Bronchial epithelial cell (primary cell): ENCODE measurements around the gene SYNE1. TPM values are rescaled to one million over a fixed set of nuclear protein-coding genes. Genes with fewer than 3 reads are reported as not detected.

Experiments
- DNase-seq: peaks from one replicate; pipeline ENCODE4 v3.0.0-alpha.2; 2010; ENCODE audit warnings: low read depth
- FAIRE-seq: peaks from 2 replicates; lab custom pipeline; 2011; peaks lifted over from hg19 to GRCh38; lab: Jason Lieb, UNC
- H3K27me3 ChIP-seq: 2 replicates; pipeline ENCODE4 v1.5.1; 2011; ENCODE audit warnings: low read length; ENCODE audit not compliant: control insufficient read depth, insufficient read depth
- H3K36me3 ChIP-seq: 2 replicates; pipeline ENCODE4 v1.5.1; 2011; ENCODE audit warnings: low read length; ENCODE audit not compliant: control insufficient read depth, insufficient read depth
- H3K4me3 ChIP-seq: 2 replicates; pipeline ENCODE4 v1.5.1; 2011; ENCODE audit warnings: mild to moderate bottlenecking, low read depth, low read length, control low read depth
- total RNA-seq: library from RNA; depleted of rRNA; stranded (reverse); fragments of >200 nt; gene quantifications from 2 replicates; pipeline ENCODE4 v1.2.1, GENCODE V29; 2014
- TF ChIP-seq, protein P1 (sequence below): IDR thresholded peaks from 2 replicates; pipeline ENCODE4 v1.5.1; 2011; ENCODE audit warnings: mild to moderate bottlenecking, moderate library complexity, low read length, control low read depth, inconsistent platforms; ENCODE audit not compliant: insufficient read depth, severe bottlenecking

Gene SYNE1
- total RNA-seq, 1 donor from 2014 or later = 15.8 TPM

DNA sequence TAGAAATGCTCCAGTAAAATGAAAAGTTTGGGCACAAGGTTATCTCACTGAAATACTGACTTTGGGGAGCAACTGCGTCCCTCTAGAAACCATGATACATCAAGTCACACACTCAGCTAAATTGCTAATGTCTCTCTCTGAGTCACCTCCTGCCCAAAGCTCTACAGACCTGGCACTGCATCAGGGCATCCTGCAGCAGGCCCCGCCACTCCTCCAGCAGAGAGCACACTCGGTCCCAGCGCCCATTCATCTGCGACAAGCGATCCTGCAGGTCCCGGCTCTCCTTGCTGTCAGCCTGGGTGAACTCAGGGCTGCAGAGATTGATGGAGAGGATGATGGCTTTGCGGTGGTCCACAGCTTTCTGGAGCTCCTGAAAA is 500.7 kb downstream of the SYNE1 start:
- H3K36me3 ChIP-seq = no peaks in the 10 kb centered on the region
- DNase-seq (peak; percentile 73), FAIRE-seq (no peak)
- TF ChIP-seq, protein P1, sequence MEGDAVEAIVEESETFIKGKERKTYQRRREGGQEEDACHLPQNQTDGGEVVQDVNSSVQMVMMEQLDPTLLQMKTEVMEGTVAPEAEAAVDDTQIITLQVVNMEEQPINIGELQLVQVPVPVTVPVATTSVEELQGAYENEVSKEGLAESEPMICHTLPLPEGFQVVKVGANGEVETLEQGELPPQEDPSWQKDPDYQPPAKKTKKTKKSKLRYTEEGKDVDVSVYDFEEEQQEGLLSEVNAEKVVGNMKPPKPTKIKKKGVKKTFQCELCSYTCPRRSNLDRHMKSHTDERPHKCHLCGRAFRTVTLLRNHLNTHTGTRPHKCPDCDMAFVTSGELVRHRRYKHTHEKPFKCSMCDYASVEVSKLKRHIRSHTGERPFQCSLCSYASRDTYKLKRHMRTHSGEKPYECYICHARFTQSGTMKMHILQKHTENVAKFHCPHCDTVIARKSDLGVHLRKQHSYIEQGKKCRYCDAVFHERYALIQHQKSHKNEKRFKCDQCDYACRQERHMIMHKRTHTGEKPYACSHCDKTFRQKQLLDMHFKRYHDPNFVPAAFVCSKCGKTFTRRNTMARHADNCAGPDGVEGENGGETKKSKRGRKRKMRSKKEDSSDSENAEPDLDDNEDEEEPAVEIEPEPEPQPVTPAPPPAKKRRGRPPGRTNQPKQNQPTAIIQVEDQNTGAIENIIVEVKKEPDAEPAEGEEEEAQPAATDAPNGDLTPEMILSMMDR = no peak
- no peaks in the 10 kb centered on the region for H3K27me3 ChIP-seq
- no peak overlapping the region for H3K4me3 ChIP-seq

DNA sequence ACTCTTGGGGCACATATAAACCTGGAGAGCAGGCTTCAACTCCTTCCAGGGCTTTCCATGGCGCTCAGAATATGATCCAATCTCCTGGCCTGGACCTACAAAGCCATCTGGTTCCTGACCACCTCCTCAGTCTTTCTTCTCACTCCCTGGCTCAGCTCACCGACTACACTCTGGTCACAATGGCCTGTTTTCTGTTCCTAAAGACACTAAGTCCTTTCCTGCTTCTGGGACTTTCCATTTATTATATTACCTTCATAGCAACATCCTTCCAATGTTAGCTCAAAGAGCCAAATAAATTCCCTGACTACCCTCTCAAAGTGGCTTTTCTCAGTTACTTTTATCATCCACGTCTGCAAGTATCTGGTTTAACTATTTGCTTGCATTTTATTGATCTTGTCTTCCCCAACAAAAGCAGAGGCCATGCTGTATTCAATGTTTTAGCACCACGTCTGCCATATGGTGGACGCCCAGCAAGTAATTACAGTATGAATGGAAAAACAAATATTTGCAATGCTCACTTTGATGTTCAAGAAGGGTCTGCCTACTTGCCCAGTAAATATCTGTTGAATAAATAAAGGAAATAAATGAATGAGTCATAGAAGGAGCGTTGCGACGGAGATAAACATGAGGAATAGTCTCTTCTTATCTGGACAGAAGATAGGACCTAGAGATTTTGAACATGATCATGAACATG is 501.3 kb downstream of the SYNE1 start:
- Histone ChIP-seq H3K27me3 (no peaks in the 10 kb centered on the region), H3K4me3 (no peak overlapping the region), H3K36me3 (no peaks in the 10 kb centered on the region)
- FAIRE-seq = no peak
- no peak for DNase-seq
- TF ChIP-seq, protein P1 = no peak

- no peaks in the 10 kb centered on the region for H3K36me3 ChIP-seq
- FAIRE-seq (peak; percentile 47), DNase-seq (peak; percentile 75)
- TF ChIP-seq, protein P1 = no peak
- H3K27me3 ChIP-seq = no peaks in the 10 kb centered on the region
- no peak overlapping the region for H3K4me3 ChIP-seq
Measured at GRCh38 chr6:152130441-152130840, 506.7 kb downstream of the SYNE1 start.

GRCh38 chr6:152129691-152130151 is 507.4 kb downstream of the SYNE1 start:
- FAIRE-seq (no peak), DNase-seq (no peak)
- no peak overlapping the region for H3K4me3 ChIP-seq
- TF ChIP-seq, protein P1 = no peak
- no peaks in the 10 kb centered on the region for H3K27me3 ChIP-seq
- no peaks in the 10 kb centered on the region for H3K36me3 ChIP-seq

DNA sequence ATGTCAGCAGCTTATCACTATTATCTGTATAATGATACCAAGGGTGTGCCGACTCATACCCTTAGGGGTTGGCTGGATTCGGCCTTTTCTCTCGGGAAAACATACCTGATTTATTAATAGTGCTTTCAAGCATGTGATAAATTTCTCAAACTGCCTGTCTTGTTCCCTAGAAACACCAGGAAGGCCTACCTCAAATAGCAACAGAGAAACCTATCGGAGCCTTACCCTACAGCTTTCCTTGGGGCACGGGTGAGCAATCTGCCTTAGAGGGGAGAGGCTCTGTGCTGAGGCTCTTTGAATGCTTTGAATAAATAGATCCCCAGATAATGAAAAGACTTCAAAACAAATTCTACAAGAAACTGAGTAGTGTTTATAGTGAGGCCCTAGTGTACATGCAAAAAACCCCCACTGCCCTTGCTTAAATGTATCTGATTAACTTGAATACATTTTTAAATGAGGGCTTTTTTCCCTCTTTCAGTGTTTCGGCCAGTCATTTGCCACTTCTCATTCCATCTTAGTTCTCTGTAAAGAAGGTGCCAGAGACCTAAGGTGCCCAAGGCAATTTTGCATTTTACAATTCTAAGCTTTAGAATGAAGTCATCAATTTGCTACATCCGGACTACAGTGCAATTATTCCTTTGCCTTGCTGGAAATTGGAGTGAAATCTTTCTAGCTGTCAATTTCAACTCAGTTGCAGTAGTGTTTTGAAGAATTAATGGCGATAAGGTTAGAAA is 509.6 kb downstream of the SYNE1 start:
- no peaks in the 10 kb centered on the region for H3K36me3 ChIP-seq
- TF ChIP-seq, protein P1 = no peak
- no peaks in the 10 kb centered on the region for H3K27me3 ChIP-seq
- no peak for FAIRE-seq
- no peak overlapping the region for H3K4me3 ChIP-seq
- DNase-seq = no peak
